K562 (cell line): ENCODE measurements around the gene UPF2. TPM values are rescaled to one million over a fixed set of nuclear protein-coding genes. Genes with fewer than 3 reads are reported as not detected.

Source experiments
- ATAC-seq: fragments of 200-7000 bp; cut with Tn5 transposase; 3 replicates; pipeline ENCODE4 v1.9.1; 2020; ENCODE audit warnings: moderate library complexity
- BruUV-seq: library from RNA; stranded (reverse); fragments of 400-500 nt; replicated peaks from 2 replicates; lab custom pipeline; 2021; lab: Mats Ljungman, UMichigan
- CTCF ChIA-PET: fragments of 300-600 bp; formaldehyde crosslinking; extraction: SDS; loops from one replicate; lab custom pipeline; 2021; ENCODE audit warnings: low intra/inter-chr PET ratio; lab: Yijun Ruan, JAX
- POLR2A ChIA-PET: fragments of 300-600, 350-650 bp; sonication (Branson Sonifier 250); formaldehyde crosslinking; extraction: SDS; loops from one replicate; lab custom pipeline; 2021; ENCODE audit warnings: antibody characterized with exemption, inconsistent platforms; lab: Yijun Ruan, JAX
- DNase-seq, 4 experiments: peaks; one replicate each; pipeline versions ENCODE4 v3.0.0 to v3.0.0-alpha.2; 2011 to 2018; ENCODE audit warnings: low spot score in 3 of 4, mixed read lengths in 3 of 4; ENCODE audit errors: extremely low read depth in 1 of 4
- FAIRE-seq: peaks from 2 replicates; lab custom pipeline; 2011; peaks lifted over from hg19 to GRCh38; lab: Jason Lieb, UNC
- H2AFZ ChIP-seq: 2 replicates; pipeline ENCODE4 v1.6.0; 2011; ENCODE audit warnings: low read depth, low read length, control low read depth, inconsistent platforms
- H3K27ac ChIP-seq: fragments of 200-600 bp; 3 replicates; pipeline ENCODE4 v1.8.0; 2011; ENCODE audit warnings: low read depth, mild to moderate bottlenecking, control low read depth, inconsistent platforms, low read length, moderate library complexity, mixed read lengths; ENCODE audit errors: extremely low read depth
- H3K27me3 ChIP-seq, 2 experiments: fragments of 300-600 bp in 1 of 2; 2 replicates in 1 of 2; 3 replicates in 1 of 2; pipeline versions ENCODE4 v1.6.0 to v1.8.0; 2011; ENCODE audit warnings: inconsistent platforms in 2 of 2, low read length in 2 of 2, mild to moderate bottlenecking in 1 of 2, mixed read lengths in 1 of 2, moderate library complexity in 1 of 2; ENCODE audit not compliant: control insufficient read depth in 2 of 2, insufficient read depth in 2 of 2
- H3K36me3 ChIP-seq: fragments of 300-600 bp; 3 replicates; pipeline ENCODE4 v1.8.0; 2011; ENCODE audit warnings: mild to moderate bottlenecking, low read length, inconsistent platforms; ENCODE audit not compliant: control insufficient read depth, insufficient read depth
- H3K4me1 ChIP-seq, 2 experiments: fragments of 200-600 bp in 1 of 2; replicated peaks in 1 of 2; 2 replicates in 1 of 2; 3 replicates in 1 of 2; pipeline versions ENCODE4 v1.5.1 to v1.8.0; 2011; ENCODE audit warnings: inconsistent platforms in 2 of 2, low read length in 2 of 2, mild to moderate bottlenecking in 1 of 2, mixed read lengths in 1 of 2, moderate library complexity in 1 of 2; ENCODE audit not compliant: control insufficient read depth in 2 of 2, insufficient read depth in 2 of 2
- H3K4me2 ChIP-seq: 2 replicates; pipeline ENCODE4 v1.6.1; 2011; ENCODE audit warnings: low read length, control low read depth, inconsistent platforms, mixed read lengths; ENCODE audit not compliant: insufficient read depth
- H3K4me3 ChIP-seq: fragments of 200-600 bp; sonication (generic), shearing (Covaris generic); 2 replicates; pipeline ENCODE4 v1.5.1; 2016; ENCODE audit warnings: control low read depth, inconsistent platforms
- H3K79me2 ChIP-seq: fragments of 200-600 bp; 3 replicates; pipeline ENCODE4 v1.8.0; 2011; ENCODE audit warnings: low read length, inconsistent platforms; ENCODE audit not compliant: control insufficient read depth, insufficient read depth
- H3K9ac ChIP-seq, 2 experiments: 2 replicates each; pipeline versions ENCODE4 v1.6.0 to v1.6.1; 2011; ENCODE audit warnings: low read depth in 2 of 2, low read length in 2 of 2, control low read depth in 1 of 2, inconsistent platforms in 1 of 2, mild to moderate bottlenecking in 1 of 2, mixed read lengths in 1 of 2; ENCODE audit not compliant: insufficient read depth in 1 of 2
- H3K9me1 ChIP-seq: one replicate; pipeline ENCODE4 v1.6.0; 2011; ENCODE audit warnings: inconsistent platforms, mild to moderate bottlenecking, low read length, moderate library complexity; ENCODE audit not compliant: control insufficient read depth, insufficient read depth
- H3K9me3 ChIP-seq: replicated peaks from 2 replicates; pipeline ENCODE4 v1.5.1; 2011; ENCODE audit warnings: low read depth, low read length, inconsistent platforms; ENCODE audit not compliant: control insufficient read depth, insufficient read depth
- H4K20me1 ChIP-seq: replicated peaks from 2 replicates; pipeline ENCODE4 v1.6.1; 2011; ENCODE audit warnings: low read length, inconsistent platforms, mixed read lengths; ENCODE audit not compliant: control insufficient read depth, insufficient read depth
- KHSRP ChIP-seq: fragments of 450-650 bp; IDR thresholded peaks from 2 replicates; pipeline ENCODE4 v1.6.1; 2017
- NONO ChIP-seq, 2 experiments: fragments of 200-400 bp in 1 of 2; fragments of 450-650 bp in 1 of 2; formaldehyde crosslinking in 1 of 2; IDR thresholded peaks; 2 replicates each; pipeline ENCODE4 v1.6.1; 2017; ENCODE audit warnings: low read depth in 2 of 2, mild to moderate bottlenecking in 2 of 2, moderate library complexity in 2 of 2, low read length in 1 of 2
- TARDBP ChIP-seq: fragments of 450-650 bp; IDR thresholded peaks from 2 replicates; pipeline ENCODE4 v1.6.1; 2016
- TCFL5 ChIP-seq: fragments of 250-450 bp; sonication (Bioruptor Pico); conservative IDR thresholded peaks from 2 replicates; pipeline ENCODE4 v1.6.1; 2021; ENCODE audit warnings: mild to moderate bottlenecking, moderate library complexity, matching md5 sums
- WGBS: fragments of 100-300 bp; shearing (Covaris generic); methylation state at CpG from one replicate; pipeline ENCODE4 v1.1.6; 2016; ENCODE audit warnings: low coverage, mixed read lengths; ENCODE audit not compliant: insufficient coverage; ENCODE audit errors: missing lambda C conversion rate; 5-methylcytosine and 5-hydroxymethylcytosine counted together
- in situ Hi-C: fragments of 300-500 bp; cut with MboI; formaldehyde crosslinking; loops from 4 replicates; pipeline ENCODE4 v1.15.0; 2018; ENCODE audit warnings: inconsistent platforms, mixed read lengths
- intact Hi-C: fragments of 100-400 bp; cut with micrococcal nuclease; formaldehyde crosslinking; loops from 2 replicates; pipeline ENCODE4 v1.14.2; 2022
- polyA plus RNA-seq, 8 experiments: library from polyadenylated mRNA; depleted of rRNA in 4 of 8; stranded (reverse) in 5 of 8; unstranded in 3 of 8; fragments of >200 nt; fragmentation: Nextera tagmentation in 2 of 8; fragmentation: Illumina TruSeq in 1 of 8; extraction: Ambion mirVana in 2 of 8; extraction: Trizol in 1 of 8; gene quantifications; 2 replicates each; pipeline versions ENCODE4 v1.2.1 to v1.2.3, GENCODE V29; 2011 to 2014; ENCODE audit warnings: inconsistent platforms in 1 of 8, missing spikeins in 1 of 8
- total RNA-seq, 7 experiments: library from RNA; depleted of rRNA in 6 of 7; stranded (reverse); fragments of >200 nt in 6 of 7; fragmentation: Illumina TruSeq in 2 of 7; extraction: Trizol in 2 of 7; gene quantifications; 2 replicates each; pipeline versions ENCODE4 v1.2.1 to v1.2.3, GENCODE V29; 2011 to 2021; ENCODE audit warnings: low replicate concordance in 1 of 7
- TF ChIP-seq, protein P1 (sequence below): sonication (generic); formaldehyde crosslinking; IDR thresholded peaks from 2 replicates; pipeline ENCODE4 v1.8.1; 2023; ENCODE audit warnings: mild to moderate bottlenecking, missing genetic modification reagents

UPF2 gene
- total and polyA plus RNA-seq, 9 of the 15 experiments (the other 6 are each of a cell fraction or from before 2014, with no cell fraction given): 13.9 to 37.7 (median 23.7) TPM

DNA sequence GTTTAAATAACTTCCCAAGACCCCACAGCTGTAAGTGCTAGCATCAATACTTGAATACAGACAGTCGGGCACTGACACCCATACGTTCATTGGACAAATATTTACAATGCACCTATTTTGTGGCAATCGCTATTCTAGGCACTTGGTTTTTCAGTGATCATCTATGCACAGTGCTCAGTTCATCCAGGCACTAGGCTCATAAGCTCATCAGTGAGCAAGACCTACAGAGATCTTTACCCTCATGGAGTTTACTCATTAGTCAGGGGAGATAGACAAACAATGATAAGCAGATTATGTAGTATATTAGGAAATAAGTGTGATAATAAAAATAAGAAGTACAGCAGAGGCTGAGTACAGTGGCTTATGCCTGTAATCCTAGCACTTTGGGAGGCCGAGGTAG, 18.5 kb upstream of the UPF2 start:
- Histone ChIP-seq H2AFZ (no peak overlapping the region), H3K4me3 (no peak overlapping the region), H3K27ac (no peak overlapping the region), H3K4me2 (no peak overlapping the region), H3K9me1 (no peaks in the 10 kb centered on the region), H3K4me1 (peaks cover 17 to 24% of the 10 kb centered on the region in 2 experiments; a peak in 4 of 5 replicates), H3K79me2 (no peaks in the 10 kb centered on the region), H3K27me3 (no peaks in the 10 kb centered on the region), H4K20me1 (no peaks in the 10 kb centered on the region), H3K36me3 (no peaks in the 10 kb centered on the region), H3K9ac (no peak overlapping the region), H3K9me3 (no peaks in the 10 kb centered on the region)
- DNase-seq (no peak), FAIRE-seq (no peak), ATAC-seq (no peak)
- no peak for TF ChIP-seq TARDBP
- TF ChIP-seq, protein P1, sequence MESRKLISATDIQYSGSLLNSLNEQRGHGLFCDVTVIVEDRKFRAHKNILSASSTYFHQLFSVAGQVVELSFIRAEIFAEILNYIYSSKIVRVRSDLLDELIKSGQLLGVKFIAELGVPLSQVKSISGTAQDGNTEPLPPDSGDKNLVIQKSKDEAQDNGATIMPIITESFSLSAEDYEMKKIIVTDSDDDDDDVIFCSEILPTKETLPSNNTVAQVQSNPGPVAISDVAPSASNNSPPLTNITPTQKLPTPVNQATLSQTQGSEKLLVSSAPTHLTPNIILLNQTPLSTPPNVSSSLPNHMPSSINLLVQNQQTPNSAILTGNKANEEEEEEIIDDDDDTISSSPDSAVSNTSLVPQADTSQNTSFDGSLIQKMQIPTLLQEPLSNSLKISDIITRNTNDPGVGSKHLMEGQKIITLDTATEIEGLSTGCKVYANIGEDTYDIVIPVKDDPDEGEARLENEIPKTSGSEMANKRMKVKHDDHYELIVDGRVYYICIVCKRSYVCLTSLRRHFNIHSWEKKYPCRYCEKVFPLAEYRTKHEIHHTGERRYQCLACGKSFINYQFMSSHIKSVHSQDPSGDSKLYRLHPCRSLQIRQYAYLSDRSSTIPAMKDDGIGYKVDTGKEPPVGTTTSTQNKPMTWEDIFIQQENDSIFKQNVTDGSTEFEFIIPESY (CRISPR knock-in tag): no peak
- no TSS peak for BruUV-seq
- WGBS: 80% methylated on average over 3 of the region's 4 CpGs
- intact Hi-C loops (no loop called here), in situ Hi-C loops (no loop called here)
- ChIA-PET CTCF (no interaction called here), POLR2A (no interaction called here)

DNA sequence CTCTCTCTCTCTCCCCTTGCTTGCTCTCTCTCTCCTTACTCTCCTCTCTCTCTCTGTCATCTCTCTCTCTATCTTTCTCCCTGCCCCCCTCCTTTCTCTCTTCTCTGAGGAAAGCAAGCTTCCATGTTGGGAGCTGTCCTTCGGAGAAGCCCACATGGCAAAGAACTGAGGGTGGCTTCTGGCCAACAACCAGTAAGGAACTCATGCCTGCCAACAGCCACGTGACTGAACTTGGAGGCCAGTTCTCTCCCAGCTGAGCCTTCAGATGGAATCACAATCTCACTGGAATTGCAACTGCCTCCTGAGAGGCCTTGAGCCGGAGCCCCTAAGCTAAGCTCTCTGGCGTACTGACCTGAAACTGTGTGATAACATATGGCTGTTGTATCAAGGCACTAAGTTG, 14.1 kb upstream of the UPF2 start:
- BruUV-seq: no TSS peak
- FAIRE-seq: no peak
- H2AFZ ChIP-seq: peak overlapping the region; percentile 89
- peak in 1 of 4 experiments; percentile 19 for DNase-seq
- H3K27me3 ChIP-seq: no peaks in the 10 kb centered on the region
- no peak overlapping the region for H3K4me3 ChIP-seq
- H3K4me2 ChIP-seq: no peak overlapping the region; the same call in 1 of the 2 replicates
- peak overlapping the region; percentile 50; the same call in 1 of the 3 replicates for H3K27ac ChIP-seq
- CTCF ChIA-PET: interaction anchor here (0.6 kb wide), 1 partner anchor 91 kb away, joined by 3 read pairs; no protein-coding TSS in a partner anchor
- no peaks in the 10 kb centered on the region for H3K36me3 ChIP-seq
- intact Hi-C loops (no loop called here), in situ Hi-C loops (no loop called here)
- TF ChIP-seq KHSRP (no peak), NONO (IDR thresholded peaks at IDR 0.05; ENCODE audit: low read depth in 2 of 2, low read length in 1 of 2) (no peak), TCFL5 (CRISPR knock-in tag) (no peak)
- no peak for ATAC-seq
- 59% methylated on average over 3 of the region's 4 CpGs for WGBS
- no peaks in the 10 kb centered on the region for H3K79me2 ChIP-seq
- peak overlapping the region in 1 of 2 experiments; percentile 68; a peak in 1 of 4 replicates for H3K9ac ChIP-seq
- H4K20me1 ChIP-seq: no peaks in the 10 kb centered on the region
- no peaks in the 10 kb centered on the region for H3K9me3 ChIP-seq
- no peaks in the 10 kb centered on the region for H3K9me1 ChIP-seq
- POLR2A ChIA-PET: no interaction called here
- peaks cover 14 to 18% of the 10 kb centered on the region in 2 experiments; a peak in 4 of 5 replicates for H3K4me1 ChIP-seq
